HFF-Myc (cell line): ENCODE measurements around the gene PPFIA4.

Experiments
- DNase-seq: peaks from one replicate; pipeline ENCODE4 v3.0.0-alpha.2; 2011; ENCODE audit warnings: low read depth; ENCODE audit errors: extremely low read depth
- H3K4me3 ChIP-seq: replicated peaks from 2 replicates; pipeline ENCODE4 v1.5.1; 2011; ENCODE audit warnings: low read depth, mild to moderate bottlenecking, control low read depth, low read length
- CTCF ChIP-seq: IDR thresholded peaks from 2 replicates; pipeline ENCODE4 v1.5.1; 2012; ENCODE audit warnings: mild to moderate bottlenecking, low read depth, low read length, control low read depth; ENCODE audit errors: missing control alignments

PPFIA4 gene

GRCh38 chr1:203120325-203121153 lies 94.2 kb downstream of the PPFIA4 start:
- no peak overlapping the region for H3K4me3 ChIP-seq
- no peak for TF ChIP-seq CTCF
- no peak for DNase-seq

- TF ChIP-seq CTCF: no peak
- DNase-seq: no peak
- no peak overlapping the region for H3K4me3 ChIP-seq
Measured at GRCh38 chr1:203121186-203122015, 95.1 kb downstream of the PPFIA4 start.

GRCh38 chr1:203122159-203122558 lies 95.9 kb downstream of the PPFIA4 start:
- H3K4me3 ChIP-seq: no peak overlapping the region
- no peak for DNase-seq
- no peak for TF ChIP-seq CTCF

DNA sequence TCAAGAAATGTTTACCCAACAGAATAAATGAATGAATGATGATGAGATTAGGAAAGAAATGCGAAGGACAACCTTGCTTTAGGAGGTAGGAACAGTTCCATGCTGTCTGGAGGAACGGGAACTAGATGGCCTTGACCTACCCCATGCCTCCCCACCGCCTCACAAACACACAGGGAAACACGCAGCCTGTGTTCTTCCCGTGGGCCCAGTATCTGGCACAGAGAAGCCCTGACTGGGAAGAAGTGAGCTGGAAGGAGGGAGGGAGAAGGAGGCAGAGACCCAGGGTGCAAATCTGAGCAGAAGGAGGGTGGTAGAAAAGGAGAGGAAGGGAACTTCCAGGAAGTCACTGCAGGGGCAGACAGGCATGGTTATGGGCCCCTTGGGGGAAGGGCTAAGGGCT lies 97.7 kb downstream of the PPFIA4 start:
- TF ChIP-seq CTCF: no peak
- H3K4me3 ChIP-seq: no peak overlapping the region
- DNase-seq: no peak

DNA sequence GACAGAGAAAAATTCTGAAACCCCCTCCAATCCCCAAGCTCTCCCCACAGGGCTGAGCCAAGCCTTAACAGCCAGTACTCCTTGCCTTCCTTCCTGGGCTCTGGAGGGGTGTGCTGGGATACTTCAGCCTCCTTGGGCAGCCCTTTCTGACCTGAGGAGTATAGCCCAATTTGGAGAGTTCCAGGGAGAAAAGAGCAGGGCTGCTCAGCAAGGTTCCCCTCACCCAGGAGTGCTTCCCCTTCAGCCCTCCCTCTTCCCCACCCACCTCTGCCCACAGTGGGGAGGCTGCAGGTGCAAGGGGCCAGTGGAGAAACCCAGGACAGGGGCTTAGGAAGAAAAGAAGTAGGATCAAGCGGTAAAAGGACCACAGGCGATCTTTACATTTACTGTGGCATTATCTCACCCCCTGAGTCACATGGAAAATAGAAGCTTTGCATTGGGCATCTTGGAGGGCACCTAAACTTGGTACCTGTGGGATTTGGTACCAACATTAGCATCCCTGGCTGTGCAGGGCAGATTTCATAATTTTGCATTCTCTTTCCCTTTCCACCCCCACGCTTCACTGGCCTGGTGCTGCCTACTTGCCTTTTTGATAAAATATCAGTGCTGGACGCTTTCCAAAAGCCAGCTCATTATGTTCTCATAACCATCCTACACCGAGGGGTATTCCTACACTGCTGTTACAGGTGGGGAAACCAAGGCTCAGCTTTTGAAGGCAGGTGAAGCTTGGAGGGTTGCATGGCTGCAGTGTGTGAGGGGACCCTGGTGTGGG lies 98.4 kb downstream of the PPFIA4 start:
- TF ChIP-seq CTCF: no peak
- H3K4me3 ChIP-seq: no peak overlapping the region
- no peak for DNase-seq

DNA sequence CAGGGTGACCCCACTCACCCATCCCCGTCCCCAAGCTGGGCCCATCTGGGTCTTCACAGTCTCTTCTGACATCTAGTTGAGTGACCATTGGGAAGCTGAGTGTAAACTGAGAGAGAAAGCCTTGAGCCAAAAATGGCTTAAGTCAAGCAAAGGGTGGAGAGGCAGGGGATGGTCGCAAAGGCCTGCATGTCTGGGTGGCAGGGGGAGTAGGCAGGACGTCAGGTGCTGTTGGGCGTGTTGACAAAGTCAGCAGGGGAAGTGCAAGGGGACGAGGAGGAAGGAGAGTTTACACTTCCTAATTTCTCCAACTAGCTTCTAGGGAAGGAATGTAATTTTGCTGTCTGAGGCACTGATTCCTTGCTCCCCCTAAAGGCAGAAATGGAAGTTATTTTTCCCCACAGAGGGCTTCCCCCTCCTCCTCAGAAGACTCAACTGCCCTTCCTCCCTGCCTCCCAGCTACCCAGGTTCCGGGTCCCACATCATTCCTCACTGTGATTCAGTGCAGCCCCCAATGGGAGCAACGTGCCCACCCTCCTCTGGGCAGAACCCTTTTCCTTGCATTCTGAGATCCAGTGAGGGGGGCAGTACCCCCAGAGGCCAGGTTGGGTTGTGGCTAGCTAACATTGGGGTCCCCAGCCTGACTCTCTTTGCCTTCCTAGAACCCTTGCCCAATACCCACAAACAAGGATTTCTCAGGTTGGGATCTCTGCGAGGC lies 100.0 kb downstream of the PPFIA4 start:
- TF ChIP-seq CTCF: peak; percentile 62
- DNase-seq: no peak
- no peak overlapping the region for H3K4me3 ChIP-seq
